ENCODE results near the gene ADAMTS5.

Gene ADAMTS5

DNA sequence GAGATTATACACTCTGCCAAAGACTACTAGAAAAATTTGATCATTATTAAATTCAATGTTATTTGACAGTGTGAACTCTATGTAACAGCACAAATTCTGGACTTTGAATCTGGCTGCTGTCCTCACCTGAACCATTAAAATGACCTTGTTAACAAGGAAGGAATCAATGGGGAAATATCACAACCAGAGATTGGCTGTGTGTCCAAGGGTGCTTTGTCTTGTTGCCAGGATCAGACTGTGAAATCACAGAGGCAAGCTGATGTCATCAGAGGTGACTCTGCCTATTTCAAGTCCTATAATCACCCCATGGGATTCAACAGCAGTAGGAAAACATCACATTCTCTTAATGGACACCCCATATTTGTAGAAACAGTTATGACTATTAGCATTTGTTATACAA is 46.8 kb downstream of the ADAMTS5 start:
- DNase-seq (ENCODE audit: low read depth), result no peak

DNA sequence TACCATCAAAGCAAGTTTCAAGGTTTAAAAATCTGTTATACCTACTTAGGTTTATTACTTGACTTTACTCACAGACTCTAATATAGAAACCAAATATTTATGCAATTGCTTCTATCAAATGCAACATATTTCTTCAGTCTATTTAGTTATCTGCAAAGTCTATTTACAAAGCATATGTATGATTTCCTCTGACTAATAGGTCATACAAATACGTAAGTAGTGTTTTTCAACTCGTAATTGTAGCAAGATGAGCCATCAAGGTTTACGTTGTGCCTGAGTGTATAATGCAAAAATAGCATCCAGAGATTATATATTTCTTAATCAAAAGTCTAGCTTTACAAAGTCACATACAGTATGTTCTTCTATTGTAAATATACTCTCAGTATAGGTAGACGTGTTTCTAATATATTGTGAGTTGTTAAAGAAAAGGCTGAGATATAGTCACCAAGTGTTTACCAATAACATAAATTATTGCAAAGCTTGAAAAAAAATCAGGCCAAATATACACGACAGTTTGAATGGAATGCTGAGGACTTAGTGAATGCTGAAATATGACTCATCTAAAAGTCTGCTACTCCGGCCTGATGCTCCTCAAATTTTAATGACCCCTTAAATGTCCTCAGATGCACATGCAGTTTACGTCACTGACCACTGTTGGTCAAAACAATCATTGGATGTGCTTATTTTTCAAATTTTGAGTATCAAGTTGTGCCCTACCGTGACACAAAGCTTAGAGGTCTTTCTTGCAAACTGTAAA is 48.4 kb downstream of the ADAMTS5 start:
- H3K4me3 ChIP-seq (ENCODE audit: low read depth, low read length), result no peak overlapping the region
- TF ChIP-seq, protein P1, sequence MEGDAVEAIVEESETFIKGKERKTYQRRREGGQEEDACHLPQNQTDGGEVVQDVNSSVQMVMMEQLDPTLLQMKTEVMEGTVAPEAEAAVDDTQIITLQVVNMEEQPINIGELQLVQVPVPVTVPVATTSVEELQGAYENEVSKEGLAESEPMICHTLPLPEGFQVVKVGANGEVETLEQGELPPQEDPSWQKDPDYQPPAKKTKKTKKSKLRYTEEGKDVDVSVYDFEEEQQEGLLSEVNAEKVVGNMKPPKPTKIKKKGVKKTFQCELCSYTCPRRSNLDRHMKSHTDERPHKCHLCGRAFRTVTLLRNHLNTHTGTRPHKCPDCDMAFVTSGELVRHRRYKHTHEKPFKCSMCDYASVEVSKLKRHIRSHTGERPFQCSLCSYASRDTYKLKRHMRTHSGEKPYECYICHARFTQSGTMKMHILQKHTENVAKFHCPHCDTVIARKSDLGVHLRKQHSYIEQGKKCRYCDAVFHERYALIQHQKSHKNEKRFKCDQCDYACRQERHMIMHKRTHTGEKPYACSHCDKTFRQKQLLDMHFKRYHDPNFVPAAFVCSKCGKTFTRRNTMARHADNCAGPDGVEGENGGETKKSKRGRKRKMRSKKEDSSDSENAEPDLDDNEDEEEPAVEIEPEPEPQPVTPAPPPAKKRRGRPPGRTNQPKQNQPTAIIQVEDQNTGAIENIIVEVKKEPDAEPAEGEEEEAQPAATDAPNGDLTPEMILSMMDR (IDR thresholded peaks at IDR 0.05; ENCODE audit: insufficient read depth, low read depth, low read length, missing control alignments), result no peak
- DNase-seq (ENCODE audit: low read depth), result no peak

More for the DNA sequence above, 46.8 kb downstream of the ADAMTS5 start:
- TF ChIP-seq, protein P1 (IDR thresholded peaks at IDR 0.05; ENCODE audit: insufficient read depth, low read depth, low read length, missing control alignments), result no peak
- H3K4me3 ChIP-seq (ENCODE audit: low read depth, low read length), result no peak overlapping the region

DNA sequence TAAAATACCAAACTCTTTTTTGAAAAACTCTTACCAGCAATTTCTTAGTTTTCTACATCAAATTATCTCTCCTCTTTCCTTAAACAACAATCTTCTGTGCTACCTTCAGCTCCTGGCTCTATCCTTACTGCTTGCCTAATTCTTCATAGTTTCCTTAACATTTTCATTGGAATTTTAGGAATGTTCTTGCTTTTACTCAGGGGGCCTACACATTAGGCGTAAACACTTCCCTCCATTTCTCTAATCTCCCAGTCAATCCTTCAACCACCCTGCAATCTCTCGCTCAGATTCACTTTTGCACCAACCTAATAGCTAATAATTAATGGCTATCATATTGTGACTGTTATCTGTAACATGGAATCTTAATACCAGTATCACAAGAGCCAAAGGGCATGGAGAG is 50.1 kb downstream of the ADAMTS5 start:
- H3K4me3 ChIP-seq (ENCODE audit: low read depth, low read length), result no peak overlapping the region
- TF ChIP-seq, protein P1 (IDR thresholded peaks at IDR 0.05; ENCODE audit: insufficient read depth, low read depth, low read length, missing control alignments), result no peak
- DNase-seq (ENCODE audit: low read depth), result no peak

DNA sequence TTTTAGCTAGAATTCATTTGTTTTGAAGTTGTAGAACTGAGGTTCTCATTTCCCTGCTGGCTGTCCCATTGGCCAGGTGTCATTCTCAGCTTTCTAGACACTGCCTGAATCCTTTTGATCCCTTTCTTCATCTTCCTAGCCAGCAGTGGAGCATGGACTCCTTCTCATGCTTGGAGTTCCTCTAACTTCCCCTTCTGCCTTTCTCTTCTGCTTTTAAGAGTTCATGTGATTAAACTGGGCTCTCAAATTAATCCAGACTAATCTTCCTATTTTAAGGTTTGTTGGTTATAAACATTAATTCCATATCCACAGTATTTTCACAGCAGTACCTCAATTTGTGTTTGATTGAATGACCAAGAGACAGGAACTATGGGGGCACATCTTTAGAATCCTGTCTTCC is 52.3 kb downstream of the ADAMTS5 start:
- no peak overlapping the region for H3K4me3 ChIP-seq (ENCODE audit: low read depth, low read length)
- TF ChIP-seq, protein P1 (IDR thresholded peaks at IDR 0.05; ENCODE audit: insufficient read depth, low read depth, low read length, missing control alignments), result no peak
- no peak for DNase-seq (ENCODE audit: low read depth)

DNA sequence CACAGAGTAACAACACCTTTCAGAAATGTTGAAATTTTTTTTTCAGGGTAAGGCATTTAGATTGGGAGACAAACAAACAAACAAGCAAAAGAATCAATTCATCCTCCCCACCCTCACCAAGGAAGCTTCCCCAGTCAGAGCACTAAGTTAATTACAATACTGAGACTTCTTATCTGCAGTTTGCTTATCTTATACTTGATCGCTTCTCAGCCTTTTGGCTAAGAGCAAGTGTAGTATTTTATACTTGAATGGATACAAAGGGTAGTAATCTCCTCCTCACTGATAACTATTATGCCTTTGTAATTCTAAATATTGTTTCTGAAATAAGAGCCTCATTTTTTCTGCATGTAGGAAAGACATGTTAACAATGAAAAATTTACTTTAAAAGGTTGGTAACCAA is 54.4 kb downstream of the ADAMTS5 start:
- TF ChIP-seq, protein P1 (IDR thresholded peaks at IDR 0.05; ENCODE audit: insufficient read depth, low read depth, low read length, missing control alignments), result no peak
- DNase-seq (ENCODE audit: low read depth), result no peak

DNA sequence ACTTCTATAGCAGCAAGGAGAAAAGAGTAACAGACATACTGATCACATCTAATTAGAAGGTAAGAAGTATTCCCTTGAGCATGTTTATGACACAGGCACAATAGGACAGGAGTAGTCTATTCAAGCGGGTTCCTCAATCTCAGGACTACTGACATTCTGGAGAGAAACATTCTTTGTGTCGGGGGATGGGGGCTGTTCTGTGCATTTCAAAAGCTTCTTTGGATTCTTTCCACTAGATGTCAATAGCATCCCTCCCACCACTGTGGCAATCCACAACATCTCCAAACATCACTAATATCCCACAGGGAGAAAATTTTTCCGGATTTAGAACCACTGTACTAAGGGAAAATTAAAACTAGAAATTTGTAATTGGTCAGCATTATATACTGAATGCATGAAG is 56.9 kb downstream of the ADAMTS5 start:
- TF ChIP-seq, protein P1 (IDR thresholded peaks at IDR 0.05; ENCODE audit: insufficient read depth, low read depth, low read length, missing control alignments), result no peak
- DNase-seq (ENCODE audit: low read depth), result no peak
- no peak overlapping the region for H3K4me3 ChIP-seq (ENCODE audit: low read depth, low read length)

More for the DNA sequence above, 54.4 kb downstream of the ADAMTS5 start:
- no peak overlapping the region for H3K4me3 ChIP-seq (ENCODE audit: low read depth, low read length)

DNA sequence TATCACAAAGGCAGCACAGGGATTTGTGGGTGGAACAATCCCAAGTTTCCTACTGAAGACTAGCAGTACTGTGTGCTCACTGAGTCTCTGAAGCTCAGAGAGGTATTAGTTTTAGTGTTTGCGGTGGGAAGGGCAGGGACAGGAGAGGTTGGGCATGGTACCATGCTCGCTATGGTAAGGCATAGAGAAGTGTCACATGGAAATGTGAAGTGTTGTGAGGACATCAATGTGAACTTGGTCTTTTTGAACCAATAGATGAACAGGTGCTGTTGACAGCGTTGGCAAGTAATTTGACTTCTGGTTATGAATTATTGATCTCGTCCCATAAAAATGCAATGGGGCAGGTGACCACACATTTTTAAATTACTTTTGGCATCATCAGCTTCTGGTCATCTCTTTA is 65.9 kb downstream of the ADAMTS5 start:
- DNase-seq (ENCODE audit: low read depth), result no peak
- TF ChIP-seq, protein P1 (IDR thresholded peaks at IDR 0.05; ENCODE audit: insufficient read depth, low read depth, low read length, missing control alignments), result no peak
- H3K4me3 ChIP-seq (ENCODE audit: low read depth, low read length), result no peak overlapping the region

Measured in GM12865 (cell line).